Liver (tissue), 9 donors: ENCODE measurements around the gene MED12L. TPM values are rescaled to one million over a fixed set of nuclear protein-coding genes. Genes with fewer than 3 reads are reported as not detected.
A peak's percentile ranks its signal among the peaks of the same experiment; 100 is the strongest.

Experiments used
- DNase-seq: peaks from one replicate; pipeline ENCODE4 v3.0.0-alpha.2; 2017; ENCODE audit warnings: low spot score
- H3K27ac ChIP-seq, 2 donors: one replicate each; pipeline ENCODE4 v1.7.0; 2013; ENCODE audit warnings: inconsistent platforms in 2 of 2, low read length in 2 of 2, control low read depth in 1 of 2, low read depth in 1 of 2, mild to moderate bottlenecking in 1 of 2
- H3K27me3 ChIP-seq, 4 donors: one replicate each; pipeline versions ENCODE4 v1.6.1 to v1.7.0; 2013; ENCODE audit warnings: low read length in 3 of 4, inconsistent platforms in 1 of 4, mild to moderate bottlenecking in 1 of 4, moderate library complexity in 1 of 4; ENCODE audit not compliant: control insufficient read depth in 4 of 4, insufficient read depth in 4 of 4
- H3K36me3 ChIP-seq, 4 donors: one replicate each; pipeline versions ENCODE4 v1.6.1 to v1.7.0; 2013; ENCODE audit warnings: low read length in 3 of 4, mild to moderate bottlenecking in 3 of 4, low read depth in 1 of 4, moderate library complexity in 1 of 4; ENCODE audit not compliant: control insufficient read depth in 4 of 4, insufficient read depth in 3 of 4
- H3K4me1 ChIP-seq, 4 donors: one replicate each; pipeline versions ENCODE4 v1.6.1 to v1.7.0; 2013; ENCODE audit warnings: low read length in 3 of 4, mild to moderate bottlenecking in 3 of 4, moderate library complexity in 1 of 4; ENCODE audit not compliant: control insufficient read depth in 4 of 4, insufficient read depth in 4 of 4
- H3K4me3 ChIP-seq, 3 donors: one replicate each; pipeline versions ENCODE4 v1.6.1 to v1.7.0; 2013; ENCODE audit warnings: low read length in 3 of 3, control low read depth in 1 of 3, low read depth in 1 of 3, mild to moderate bottlenecking in 1 of 3
- H3K9ac ChIP-seq, 2 donors: one replicate each; pipeline ENCODE4 v1.7.0; 2013; ENCODE audit warnings: low read length in 2 of 2, mild to moderate bottlenecking in 2 of 2, moderate library complexity in 2 of 2, control low read depth in 1 of 2, low read depth in 1 of 2
- H3K9me3 ChIP-seq, 4 donors: one replicate each; pipeline versions ENCODE4 v1.6.1 to v1.7.0; 2013; ENCODE audit warnings: low read length in 3 of 4; ENCODE audit not compliant: control insufficient read depth in 4 of 4
- ATF3 ChIP-seq: IDR thresholded peaks from 2 replicates; pipeline ENCODE4 v1.6.1; 2016; ENCODE audit warnings: antibody characterized with exemption
- CTCF ChIP-seq: fragments of 150-350 bp; IDR thresholded peaks from 2 replicates; pipeline ENCODE4 v1.5.1; 2017; ENCODE audit warnings: improper control_type of control experiment, low read depth, low read length; ENCODE audit not compliant: missing input control
- EGR1 ChIP-seq, 2 donors: IDR thresholded peaks; 2 replicates each; pipeline ENCODE4 v1.6.1; 2016 to 2018; ENCODE audit warnings: antibody characterized with exemption in 2 of 2, low read depth in 2 of 2
- FOXA1 ChIP-seq: IDR thresholded peaks from 2 replicates; pipeline ENCODE4 v1.6.1; 2016; ENCODE audit warnings: antibody characterized with exemption
- FOXA2 ChIP-seq: IDR thresholded peaks from 2 replicates; pipeline ENCODE4 v1.6.1; 2016; ENCODE audit warnings: antibody characterized with exemption
- HNF4A ChIP-seq, 2 donors: conservative IDR thresholded peaks; 2 replicates each; pipeline ENCODE4 v1.6.1; 2016; ENCODE audit warnings: antibody characterized with exemption in 2 of 2, mild to moderate bottlenecking in 2 of 2
- HNF4G ChIP-seq: IDR thresholded peaks from 2 replicates; pipeline ENCODE4 v1.6.1; 2016; ENCODE audit warnings: antibody characterized with exemption
- JUND ChIP-seq, 2 donors: IDR thresholded peaks; 2 replicates each; pipeline ENCODE4 v1.6.1; 2016; ENCODE audit warnings: antibody characterized with exemption in 2 of 2
- MAX ChIP-seq: IDR thresholded peaks from 2 replicates; pipeline ENCODE4 v1.6.1; 2016; ENCODE audit warnings: antibody characterized with exemption
- NR2F2 ChIP-seq: IDR thresholded peaks from 2 replicates; pipeline ENCODE4 v1.6.1; 2016; ENCODE audit warnings: antibody characterized with exemption
- RAD21 ChIP-seq, 2 donors: IDR thresholded peaks; 2 replicates each; pipeline ENCODE4 v1.6.1; 2016; ENCODE audit warnings: antibody characterized with exemption in 2 of 2, mild to moderate bottlenecking in 2 of 2
- RXRA ChIP-seq, 2 donors: IDR thresholded peaks; 2 replicates each; pipeline ENCODE4 v1.6.1; 2017 to 2018; ENCODE audit warnings: antibody characterized with exemption in 2 of 2, mild to moderate bottlenecking in 1 of 2
- SP1 ChIP-seq: IDR thresholded peaks from 2 replicates; pipeline ENCODE4 v1.6.1; 2018; ENCODE audit warnings: antibody characterized with exemption, mild to moderate bottlenecking
- TAF1 ChIP-seq: conservative IDR thresholded peaks from 2 replicates; pipeline ENCODE4 v1.6.1; 2016; ENCODE audit warnings: antibody characterized with exemption, mild to moderate bottlenecking
- YY1 ChIP-seq: IDR thresholded peaks from 2 replicates; pipeline ENCODE4 v1.6.1; 2016; ENCODE audit warnings: antibody characterized with exemption, mild to moderate bottlenecking
- WGBS: extraction: QIAGEN DNeasy Blood & Tissue Kit; methylation state at CpG from one replicate; pipeline ENCODE4 v1.1.7; 2013; 5-methylcytosine and 5-hydroxymethylcytosine counted together
- polyA plus RNA-seq, 2 donors: library from polyadenylated mRNA; stranded (reverse) in 1 of 2; unstranded in 1 of 2; fragments of 200-250 nt in 1 of 2; fragments of >200 nt in 1 of 2; fragmentation: Nextera tagmentation in 1 of 2; extraction: Ambion mirVana in 1 of 2; gene quantifications; one replicate each; pipeline versions ENCODE4 v1.2.1 to v1.2.3, GENCODE V29; 2013 to 2015
- total RNA-seq, 2 donors: library from RNA; depleted of rRNA; stranded (reverse); fragments of >200 nt; gene quantifications; one replicate each; pipeline ENCODE4 v1.2.3, GENCODE V29; 2014
- donor health status: healthy.
- donor health status: healthy.
- donor health status: healthy.
- donor health status: healthy.
- donor health status: healthy.

MED12L gene
- total and polyA plus RNA-seq, 4 donors: 0.02 to 2.1 (median 0.49) TPM

DNA sequence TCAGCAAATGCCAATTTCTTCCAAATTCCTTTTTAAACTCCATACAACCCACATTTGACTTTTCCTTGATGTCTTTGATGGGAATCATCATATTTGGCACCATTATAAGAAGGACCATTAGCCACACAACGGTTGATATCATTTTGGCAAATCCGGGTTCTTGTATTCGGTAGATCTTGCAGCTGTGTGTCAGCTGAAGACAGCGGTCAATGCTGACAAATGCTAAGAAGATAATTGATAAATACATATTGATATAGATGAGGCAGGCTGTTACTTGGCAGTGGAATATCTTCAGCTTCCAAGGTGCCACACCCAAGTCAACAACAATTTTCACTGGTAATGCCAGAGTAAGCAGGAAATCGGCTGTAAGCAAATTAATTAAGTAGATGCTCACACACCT, 113.4 kb downstream of the MED12L start:
- no peaks in the 10 kb centered on the region for H3K9me3 ChIP-seq
- WGBS: 81% methylated on average over 5 of the region's 5 CpGs
- H3K9ac ChIP-seq: no peak overlapping the region
- no peak for TF ChIP-seq JUND (IDR thresholded peaks at IDR 0.05)
- TF ChIP-seq TAF1: no peak
- no peak for TF ChIP-seq HNF4G
- TF ChIP-seq SP1: no peak
- TF ChIP-seq FOXA1: no peak
- TF ChIP-seq ATF3: no peak
- no peak for TF ChIP-seq FOXA2
- no peak for TF ChIP-seq NR2F2
- TF ChIP-seq RXRA (IDR thresholded peaks at IDR 0.05): no peak
- no peaks in the 10 kb centered on the region for H3K27me3 ChIP-seq
- no peak for DNase-seq
- H3K27ac ChIP-seq: no peak overlapping the region
- H3K4me3 ChIP-seq: no peak overlapping the region
- H3K36me3 ChIP-seq: no peaks in the 10 kb centered on the region
- H3K4me1 ChIP-seq: peaks cover 5 to 16% (median 11%) of the 10 kb centered on the region in 4 donors

DNA sequence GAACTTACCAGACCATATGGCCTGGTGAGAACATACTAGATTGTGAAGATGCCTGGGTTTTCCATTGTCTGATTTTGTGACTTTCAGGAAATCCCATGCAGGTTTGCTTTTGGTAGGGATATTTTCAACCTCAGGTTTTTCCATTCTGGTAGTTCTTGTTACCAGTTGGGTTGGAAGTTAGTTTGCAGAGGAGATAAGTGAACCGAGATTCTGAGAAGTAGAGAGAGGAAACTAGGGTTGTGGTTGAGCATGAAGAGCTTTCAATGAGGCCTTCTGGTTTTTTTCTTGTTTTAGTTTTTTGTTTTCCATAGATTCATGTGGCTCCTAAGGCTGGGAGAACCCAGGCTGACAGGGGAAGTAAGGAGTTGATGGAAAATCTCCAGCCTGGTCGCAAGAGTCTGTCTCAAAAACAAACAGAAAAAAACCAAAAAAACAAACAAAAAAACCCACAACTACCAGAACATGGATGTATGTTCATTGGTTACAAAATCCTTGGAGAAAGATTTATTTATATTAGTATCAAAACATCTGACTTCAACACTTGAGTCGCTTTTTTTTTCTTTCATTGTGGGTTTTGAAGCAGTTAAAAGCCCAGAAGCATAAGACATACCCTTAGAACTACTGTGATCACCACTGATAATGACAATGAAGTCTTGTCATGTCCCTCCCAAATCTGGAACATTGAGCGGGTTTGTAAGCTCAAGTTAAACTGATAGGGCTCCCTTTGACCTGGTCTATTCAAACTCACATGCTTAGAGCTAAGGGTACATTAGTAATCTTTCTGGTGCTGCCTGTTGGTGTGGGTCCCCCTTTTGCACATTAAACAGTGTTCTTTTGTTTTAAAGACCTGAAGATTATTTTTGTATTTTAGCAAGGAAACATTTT, 114.3 kb downstream of the MED12L start:
- Histone ChIP-seq H3K4me1 (peaks cover 5 to 16% (median 11%) of the 10 kb centered on the region in 4 donors), H3K36me3 (no peaks in the 10 kb centered on the region), H3K9me3 (no peaks in the 10 kb centered on the region), H3K9ac (no peak overlapping the region), H3K27me3 (no peaks in the 10 kb centered on the region), H3K4me3 (no peak overlapping the region), H3K27ac (peak overlapping the region in 1 of 2 donors; percentile 15)
- WGBS: 66% methylated on average over 4 of the region's 4 CpGs
- TF ChIP-seq MAX (no peak), FOXA2 (no peak), SP1 (no peak), RXRA (IDR thresholded peaks at IDR 0.05) (no peak), CTCF (no peak), HNF4A (conservative IDR thresholded peaks at IDR 0.05) (no peak), ATF3 (no peak), TAF1 (no peak), NR2F2 (no peak), EGR1 (IDR thresholded peaks at IDR 0.05; ENCODE audit: low read depth in 2 of 2) (no peak), RAD21 (IDR thresholded peaks at IDR 0.05) (no peak), HNF4G (no peak), JUND (IDR thresholded peaks at IDR 0.05) (no peak), YY1 (no peak)
- no peak for DNase-seq

- Histone ChIP-seq H3K36me3 (no peaks in the 10 kb centered on the region), H3K9me3 (no peaks in the 10 kb centered on the region), H3K27me3 (no peaks in the 10 kb centered on the region), H3K4me1 (peaks cover 5 to 16% (median 11%) of the 10 kb centered on the region in 4 donors), H3K4me3 (no peak overlapping the region), H3K27ac (no peak overlapping the region), H3K9ac (no peak overlapping the region)
- no peak for TF ChIP-seq YY1
- TF ChIP-seq FOXA1: no peak
- TF ChIP-seq JUND (IDR thresholded peaks at IDR 0.05): no peak
- WGBS: 74% methylated on average over 2 of the region's 2 CpGs
- DNase-seq: no peak
Measured at GRCh38 chr3:151200586-151200985, 115.1 kb downstream of the MED12L start.
